IPS-18c (cell line): ENCODE data around the gene CDH26.

ENCODE experiments used
- H3K4me3 ChIP-seq: 2 replicates; pipeline ENCODE4 v1.7.0; 2013; ENCODE audit warnings: low read depth, mild to moderate bottlenecking, low read length, moderate library complexity; ENCODE audit not compliant: insufficient read depth
- H3K9me3 ChIP-seq: one replicate; pipeline ENCODE4 v1.6.1; 2013; ENCODE audit warnings: mild to moderate bottlenecking, low read length, moderate library complexity; ENCODE audit not compliant: control insufficient read depth, insufficient read depth

The CDH26 gene

DNA sequence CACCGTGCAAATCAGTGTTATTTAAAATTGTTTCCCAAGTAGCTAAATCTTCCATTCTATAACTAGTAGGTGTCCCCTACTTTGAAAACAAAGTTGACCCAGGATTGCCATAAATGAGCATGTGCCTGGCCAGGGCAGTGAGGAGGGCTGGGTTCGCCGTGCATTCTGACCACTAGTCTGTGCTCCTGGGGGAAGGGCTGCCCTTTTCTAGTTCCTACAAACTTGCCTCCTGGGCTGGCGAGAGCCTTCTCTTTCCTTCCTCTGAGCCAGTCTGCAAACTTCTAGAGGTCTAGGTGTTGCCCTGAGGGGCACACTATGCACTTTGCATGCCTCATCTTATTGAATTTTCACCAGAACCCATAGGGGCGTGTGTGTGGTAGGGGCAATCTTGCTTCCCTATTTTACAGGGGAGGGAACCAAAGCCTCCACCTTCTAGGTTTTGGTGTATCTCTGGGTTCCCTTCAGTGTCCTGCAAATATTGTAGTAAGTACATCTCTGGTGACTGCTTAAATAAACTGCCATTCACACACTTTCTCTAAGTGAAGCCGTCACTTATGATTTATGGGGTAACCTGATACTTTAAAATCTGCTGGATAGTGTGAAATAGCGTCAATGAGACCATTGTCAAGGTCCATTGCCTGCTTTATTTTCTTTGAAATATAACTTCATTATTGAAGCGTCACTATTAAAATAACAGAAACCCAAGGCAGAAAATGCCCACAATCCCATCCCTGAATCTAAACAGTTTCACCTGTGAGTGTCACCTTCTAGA, 42.2 kb downstream of the CDH26 start:
- Histone ChIP-seq H3K4me3 (no peak overlapping the region), H3K9me3 (no peaks in the 10 kb centered on the region)

DNA sequence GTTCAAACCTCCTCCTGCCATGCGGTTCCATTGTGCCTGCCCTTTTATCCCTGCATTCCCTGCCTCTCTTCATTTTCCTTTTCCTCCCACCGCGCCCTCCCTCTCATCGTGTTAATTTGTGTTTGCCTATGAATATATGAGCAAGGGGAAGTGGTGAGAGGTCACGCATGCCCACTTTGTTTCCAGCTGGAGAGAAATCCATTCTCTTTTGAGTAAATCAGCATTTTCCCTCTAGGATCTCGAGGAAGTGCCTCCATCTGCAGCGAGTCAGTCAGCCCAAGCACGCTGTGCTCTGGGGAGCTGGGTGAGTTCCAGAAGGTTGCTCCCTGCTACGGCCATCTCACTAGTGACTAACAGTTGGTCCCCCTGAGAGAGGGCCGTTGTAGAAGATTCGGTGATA, 42.9 kb downstream of the CDH26 start:
- no peak overlapping the region for H3K4me3 ChIP-seq
- no peaks in the 10 kb centered on the region for H3K9me3 ChIP-seq

GRCh38 chr20:60003776-60004175, 45.6 kb downstream of the CDH26 start:
- no peak overlapping the region for H3K4me3 ChIP-seq
- no peaks in the 10 kb centered on the region for H3K9me3 ChIP-seq

DNA sequence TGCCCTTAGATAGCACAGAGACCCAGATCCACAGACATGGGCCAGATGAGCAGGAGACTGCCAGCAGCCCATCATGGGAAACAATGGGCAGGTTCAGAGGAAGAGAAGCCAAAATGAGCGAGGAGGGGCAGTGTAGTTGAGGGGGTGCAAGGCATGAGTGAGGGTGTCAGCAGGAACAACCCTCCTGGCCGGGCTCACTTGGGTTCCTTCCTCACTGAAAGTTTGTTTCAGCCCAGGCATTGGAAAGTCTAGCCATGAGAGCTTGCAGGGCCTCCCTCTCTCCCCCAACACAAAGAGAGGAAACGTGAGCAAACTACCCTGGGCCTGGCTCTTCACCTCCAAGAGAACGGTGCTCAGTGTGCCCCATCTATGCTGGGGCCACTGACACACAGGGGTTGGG, 48.0 kb downstream of the CDH26 start:
- Histone ChIP-seq H3K9me3 (no peaks in the 10 kb centered on the region), H3K4me3 (no peak overlapping the region)

GRCh38 chr20:60007464-60007863, 49.2 kb downstream of the CDH26 start:
- no peak overlapping the region for H3K4me3 ChIP-seq
- no peaks in the 10 kb centered on the region for H3K9me3 ChIP-seq

GRCh38 chr20:60008130-60008808, 50.0 kb downstream of the CDH26 start:
- Histone ChIP-seq H3K4me3 (no peak overlapping the region), H3K9me3 (no peaks in the 10 kb centered on the region)

- Histone ChIP-seq H3K9me3 (no peaks in the 10 kb centered on the region), H3K4me3 (no peak overlapping the region)
These were observed 51.1 kb downstream of the CDH26 start for GRCh38 chr20:60009318-60009717.

DNA sequence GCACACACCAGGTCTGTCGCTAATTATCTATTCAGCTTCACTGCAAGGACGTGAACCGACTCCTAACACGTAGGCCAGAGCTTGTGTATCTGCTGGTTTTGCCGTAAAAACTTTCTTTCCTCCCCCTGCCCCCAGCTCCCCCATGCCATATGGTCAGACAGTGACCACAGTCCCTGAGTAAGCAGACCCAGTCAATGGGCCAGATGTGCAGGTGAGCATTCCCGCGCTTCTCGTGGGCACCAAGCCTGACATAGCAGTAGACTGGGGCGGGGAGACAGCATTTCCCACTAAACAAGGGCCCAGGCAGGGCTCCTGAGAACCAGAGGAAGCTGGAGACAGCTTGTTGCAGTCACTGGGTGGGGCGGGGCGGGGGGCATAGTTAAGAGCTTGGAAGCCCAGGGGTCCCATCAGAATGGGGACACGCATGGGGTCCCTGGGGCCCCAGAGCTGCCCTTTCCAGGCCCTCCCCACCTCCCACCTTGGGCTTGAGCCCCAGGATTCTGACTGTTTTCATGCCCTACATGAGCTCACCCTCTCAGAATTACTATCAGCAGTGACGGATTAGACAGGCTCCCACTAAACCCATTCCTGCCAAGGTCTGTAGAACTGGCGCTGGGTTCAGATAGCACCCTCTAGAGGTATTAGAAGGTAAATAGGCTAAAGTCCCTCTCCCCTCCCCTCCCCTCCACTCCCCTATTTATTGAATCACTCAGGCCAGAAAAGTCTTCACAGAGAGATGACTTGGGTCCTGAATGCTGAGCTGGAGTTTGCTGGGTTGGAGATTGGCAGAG, 51.8 kb downstream of the CDH26 start:
- Histone ChIP-seq H3K4me3 (no peak overlapping the region), H3K9me3 (no peaks in the 10 kb centered on the region)

- no peak overlapping the region for H3K4me3 ChIP-seq
- no peaks in the 10 kb centered on the region for H3K9me3 ChIP-seq
These were observed 52.7 kb downstream of the CDH26 start for GRCh38 chr20:60010689-60011458.

- Histone ChIP-seq H3K4me3 (no peak overlapping the region), H3K9me3 (no peaks in the 10 kb centered on the region)
These were observed 53.6 kb downstream of the CDH26 start for GRCh38 chr20:60011512-60012507.

DNA sequence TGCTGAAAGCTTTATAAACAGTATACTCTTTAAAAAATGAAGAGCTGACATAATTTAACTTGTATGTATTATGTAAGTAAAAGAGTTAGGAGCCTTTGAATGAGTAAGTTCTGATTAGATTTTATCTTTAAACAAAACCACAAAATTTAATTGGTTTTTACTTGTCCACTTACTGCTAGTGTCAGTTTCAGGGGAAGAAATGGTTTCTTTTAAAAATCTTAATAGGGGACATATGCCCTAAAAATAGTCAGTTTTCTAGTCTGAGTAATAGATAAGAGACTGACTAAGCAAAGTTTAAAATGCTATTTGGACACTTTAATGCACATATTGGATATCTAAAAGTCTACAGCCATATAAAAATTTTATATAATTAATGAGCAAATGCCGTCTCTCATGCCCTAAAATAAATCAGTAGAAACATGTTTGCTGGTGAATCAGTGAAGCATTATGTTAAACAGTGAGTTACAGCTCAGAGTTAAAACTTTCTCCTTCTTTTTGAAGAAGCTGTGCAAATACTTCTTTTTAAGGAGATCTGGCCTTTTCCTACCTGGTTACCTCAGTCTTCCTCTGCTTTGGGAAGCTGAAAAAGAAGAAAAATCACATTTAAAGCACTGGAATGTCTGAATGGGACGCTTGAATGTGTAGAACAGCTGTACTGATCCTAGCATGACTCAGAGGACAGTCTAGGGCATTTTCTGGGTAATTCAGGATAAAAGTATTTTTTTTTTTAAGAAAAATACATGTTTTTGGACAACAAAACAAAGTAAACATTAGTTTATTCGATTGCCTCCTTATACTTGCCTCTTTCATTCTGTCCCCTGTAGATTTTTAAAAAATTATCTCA, 55.3 kb downstream of the CDH26 start:
- no peak overlapping the region for H3K4me3 ChIP-seq
- H3K9me3 ChIP-seq = no peaks in the 10 kb centered on the region

DNA sequence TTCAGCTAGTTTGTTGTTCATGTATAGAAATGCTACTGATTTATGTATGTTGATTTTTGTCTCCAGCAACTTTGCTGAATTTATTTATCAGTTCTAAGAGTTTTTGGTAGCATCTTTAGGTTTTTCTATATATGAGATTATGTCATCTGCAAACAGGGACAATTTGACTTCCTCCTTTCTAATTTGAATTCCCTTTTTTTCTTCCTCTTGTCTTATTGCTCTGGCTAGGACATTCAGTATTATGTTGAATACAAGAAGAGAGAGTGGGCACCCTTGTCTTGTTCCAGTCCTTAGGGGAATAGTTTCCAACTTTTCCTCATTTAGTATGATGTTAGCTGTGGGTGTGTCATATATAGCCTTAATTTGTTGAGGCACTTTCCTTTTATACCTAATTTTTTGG, 58.2 kb downstream of the CDH26 start:
- Histone ChIP-seq H3K4me3 (no peak overlapping the region), H3K9me3 (no peaks in the 10 kb centered on the region)

- Histone ChIP-seq H3K9me3 (no peaks in the 10 kb centered on the region), H3K4me3 (no peak overlapping the region)
These were observed 62.0 kb downstream of the CDH26 start for GRCh38 chr20:60020251-60020650.

DNA sequence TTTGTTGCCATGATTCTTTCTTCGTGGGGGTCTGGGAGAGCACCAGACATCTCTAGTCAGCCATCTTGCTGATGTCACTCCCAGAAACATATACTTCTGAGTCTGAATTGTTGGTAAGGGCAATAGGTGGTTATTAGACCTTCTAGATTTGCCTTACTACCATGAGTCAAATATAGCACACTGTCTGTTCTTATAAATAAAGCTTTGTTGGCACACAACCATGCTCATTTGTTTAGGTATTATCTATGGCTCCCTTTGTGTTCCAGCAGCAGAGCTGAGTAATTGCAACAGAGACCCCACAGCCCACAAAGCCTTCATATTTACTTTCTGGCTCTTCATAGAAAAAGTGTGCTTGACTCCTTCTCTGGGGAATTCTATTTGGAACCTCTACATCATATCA, 62.9 kb downstream of the CDH26 start:
- Histone ChIP-seq H3K9me3 (no peaks in the 10 kb centered on the region), H3K4me3 (no peak overlapping the region)

DNA sequence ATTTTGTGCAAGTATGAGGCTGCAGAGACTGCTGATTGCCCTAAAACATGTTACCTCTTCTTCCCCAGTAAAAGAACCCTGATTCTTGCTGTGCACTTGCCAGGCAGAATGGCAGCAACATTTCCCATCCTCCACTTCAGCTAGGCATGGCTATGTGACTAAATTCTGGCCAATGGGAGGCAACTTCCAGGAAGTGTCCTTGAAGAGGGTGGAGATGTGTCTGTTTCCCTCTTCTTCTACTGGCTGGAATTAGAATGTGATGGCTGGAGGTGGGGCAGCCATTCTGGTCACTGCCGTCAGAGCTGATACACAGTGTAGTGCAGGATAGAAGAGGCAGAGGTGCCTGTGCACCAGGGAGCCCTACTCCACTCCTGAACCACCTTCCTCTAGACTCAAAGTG, 64.6 kb downstream of the CDH26 start:
- Histone ChIP-seq H3K4me3 (no peak overlapping the region), H3K9me3 (no peaks in the 10 kb centered on the region)

- Histone ChIP-seq H3K9me3 (no peaks in the 10 kb centered on the region), H3K4me3 (no peak overlapping the region)
These were observed 66.0 kb downstream of the CDH26 start for GRCh38 chr20:60024245-60024644.
